Measurements from ENCODE around the gene MALSU1.

The MALSU1 gene

DNA sequence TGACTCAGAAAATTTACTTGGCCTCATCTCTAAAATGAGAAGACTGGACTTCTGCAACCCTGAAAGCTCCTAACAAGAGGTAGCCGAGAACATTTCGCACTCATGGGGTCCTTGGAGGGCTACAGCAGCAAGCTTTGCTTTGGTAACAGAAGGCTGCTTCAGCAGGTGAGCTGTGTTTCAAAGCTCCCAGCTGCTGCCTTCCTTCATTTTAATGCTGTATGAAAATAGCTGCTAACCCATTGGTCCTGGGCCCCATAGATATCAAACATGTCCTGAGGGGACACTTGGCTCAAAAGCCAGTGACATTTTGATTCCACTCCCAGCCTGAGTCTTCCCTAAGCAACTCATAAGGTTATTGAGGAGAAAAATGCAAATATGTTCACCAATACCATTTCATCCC, 14.3 kb upstream of the MALSU1 start:
- H3K4me3 ChIP-seq (replicated peaks in 1 of 2; ENCODE audit: low read depth in 2 of 2, low read length in 2 of 2): no peak overlapping the region
- TF ChIP-seq, protein P1, sequence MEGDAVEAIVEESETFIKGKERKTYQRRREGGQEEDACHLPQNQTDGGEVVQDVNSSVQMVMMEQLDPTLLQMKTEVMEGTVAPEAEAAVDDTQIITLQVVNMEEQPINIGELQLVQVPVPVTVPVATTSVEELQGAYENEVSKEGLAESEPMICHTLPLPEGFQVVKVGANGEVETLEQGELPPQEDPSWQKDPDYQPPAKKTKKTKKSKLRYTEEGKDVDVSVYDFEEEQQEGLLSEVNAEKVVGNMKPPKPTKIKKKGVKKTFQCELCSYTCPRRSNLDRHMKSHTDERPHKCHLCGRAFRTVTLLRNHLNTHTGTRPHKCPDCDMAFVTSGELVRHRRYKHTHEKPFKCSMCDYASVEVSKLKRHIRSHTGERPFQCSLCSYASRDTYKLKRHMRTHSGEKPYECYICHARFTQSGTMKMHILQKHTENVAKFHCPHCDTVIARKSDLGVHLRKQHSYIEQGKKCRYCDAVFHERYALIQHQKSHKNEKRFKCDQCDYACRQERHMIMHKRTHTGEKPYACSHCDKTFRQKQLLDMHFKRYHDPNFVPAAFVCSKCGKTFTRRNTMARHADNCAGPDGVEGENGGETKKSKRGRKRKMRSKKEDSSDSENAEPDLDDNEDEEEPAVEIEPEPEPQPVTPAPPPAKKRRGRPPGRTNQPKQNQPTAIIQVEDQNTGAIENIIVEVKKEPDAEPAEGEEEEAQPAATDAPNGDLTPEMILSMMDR (IDR thresholded peaks at IDR 0.05; ENCODE audit: low read depth, low read length): no peak

GRCh38 chr7:23285657-23286646, 13.2 kb upstream of the MALSU1 start:
- no peak overlapping the region for H3K4me3 ChIP-seq (replicated peaks in 1 of 2; ENCODE audit: low read depth in 2 of 2, low read length in 2 of 2)
- no peak for DNase-seq (ENCODE audit: low read depth in 2 of 2)
- TF ChIP-seq, protein P1 (IDR thresholded peaks at IDR 0.05; ENCODE audit: low read depth, low read length): no peak

More for the DNA sequence above, 14.3 kb upstream of the MALSU1 start:
- DNase-seq (ENCODE audit: low read depth in 2 of 2): no peak

GRCh38 chr7:23287612-23288011, 11.5 kb upstream of the MALSU1 start:
- no peak for DNase-seq (ENCODE audit: low read depth in 2 of 2)
- H3K4me3 ChIP-seq (replicated peaks in 1 of 2; ENCODE audit: low read depth in 2 of 2, low read length in 2 of 2): no peak overlapping the region
- TF ChIP-seq, protein P1 (IDR thresholded peaks at IDR 0.05; ENCODE audit: low read depth, low read length): no peak

GRCh38 chr7:23290993-23291392, 8.1 kb upstream of the MALSU1 start:
- no peak overlapping the region for H3K4me3 ChIP-seq (replicated peaks in 1 of 2; ENCODE audit: low read depth in 2 of 2, low read length in 2 of 2)
- TF ChIP-seq, protein P1 (IDR thresholded peaks at IDR 0.05; ENCODE audit: low read depth, low read length): no peak
- DNase-seq (ENCODE audit: low read depth in 2 of 2): no peak

DNA sequence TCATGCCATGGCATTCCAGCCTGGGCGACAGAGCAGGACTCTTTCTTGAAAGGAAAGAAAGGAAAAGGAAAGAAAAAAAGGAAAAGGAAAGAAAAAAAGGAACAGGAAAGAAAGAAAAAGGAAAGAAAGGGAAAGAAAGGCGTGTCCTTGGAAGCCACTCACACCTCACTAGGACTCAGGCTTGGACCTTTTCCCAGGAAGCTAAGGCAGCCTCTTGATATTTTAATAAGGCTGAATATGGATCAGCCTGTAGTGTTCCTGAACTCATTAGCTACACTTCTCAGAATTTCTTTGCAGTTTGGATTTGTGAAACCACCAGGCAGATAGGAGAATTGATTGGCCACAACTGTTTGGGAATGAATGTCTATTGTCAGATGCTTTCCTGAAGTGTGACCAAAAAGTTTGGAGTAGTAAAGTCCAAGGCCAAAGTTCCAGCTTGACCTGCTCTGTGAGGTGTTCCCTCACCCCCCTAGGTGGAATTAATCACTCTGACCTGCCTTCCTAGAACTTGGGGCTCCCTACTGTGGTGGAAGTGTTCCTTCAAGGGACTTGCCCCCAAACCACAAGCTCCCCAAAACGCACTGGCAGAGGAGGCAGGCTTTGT, 7.1 kb upstream of the MALSU1 start:
- no peak overlapping the region for H3K4me3 ChIP-seq (replicated peaks in 1 of 2; ENCODE audit: low read depth in 2 of 2, low read length in 2 of 2)
- TF ChIP-seq, protein P1 (IDR thresholded peaks at IDR 0.05; ENCODE audit: low read depth, low read length): no peak
- no peak for DNase-seq (ENCODE audit: low read depth in 2 of 2)

DNA sequence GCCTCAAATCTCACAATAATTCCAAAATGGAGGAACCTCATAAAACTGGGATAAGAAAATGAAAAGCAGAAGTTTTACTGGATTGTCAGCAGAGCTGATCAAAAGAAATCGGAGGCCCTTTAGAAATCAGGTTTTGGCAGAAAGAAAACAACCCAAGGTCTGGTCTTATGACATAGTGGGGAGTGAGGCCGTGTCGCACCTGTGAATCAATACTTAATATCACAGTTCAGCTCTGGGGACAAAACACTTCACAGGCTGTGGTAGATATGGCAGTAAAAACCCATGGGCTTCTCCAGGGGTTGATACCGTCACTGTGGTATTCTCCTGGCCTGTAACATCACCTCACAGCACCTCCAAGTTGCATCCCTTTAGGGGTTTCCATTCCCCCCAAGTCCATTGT, 6.5 kb upstream of the MALSU1 start:
- TF ChIP-seq, protein P1 (IDR thresholded peaks at IDR 0.05; ENCODE audit: low read depth, low read length): no peak
- H3K4me3 ChIP-seq (replicated peaks in 1 of 2; ENCODE audit: low read depth in 2 of 2, low read length in 2 of 2): no peak overlapping the region
- DNase-seq (ENCODE audit: low read depth in 2 of 2): no peak
